Measurements from ENCODE around the gene FOSL2.

Gene FOSL2

DNA sequence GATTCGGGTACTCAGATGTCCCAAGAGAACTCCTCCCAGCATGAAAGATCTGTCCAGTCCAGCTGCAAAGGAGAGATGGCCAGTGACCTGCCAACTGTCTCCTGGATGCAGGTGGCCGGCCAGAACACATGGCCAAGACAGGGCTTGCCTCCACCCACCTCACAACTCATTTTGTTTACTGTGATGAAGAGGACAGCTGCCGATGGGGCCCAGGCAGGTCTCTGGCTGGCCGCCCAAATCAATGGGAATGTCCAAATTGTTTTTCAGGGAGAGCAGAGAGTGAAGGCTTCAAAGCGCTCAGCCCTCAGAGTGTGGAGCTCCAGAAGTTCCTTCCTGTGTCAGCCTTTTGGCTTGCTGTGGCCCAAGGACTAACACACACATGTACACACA lies 41.9 kb downstream of the FOSL2 start:
- peak in 1 of 2 experiments; percentile 34 for DNase-seq

DNA sequence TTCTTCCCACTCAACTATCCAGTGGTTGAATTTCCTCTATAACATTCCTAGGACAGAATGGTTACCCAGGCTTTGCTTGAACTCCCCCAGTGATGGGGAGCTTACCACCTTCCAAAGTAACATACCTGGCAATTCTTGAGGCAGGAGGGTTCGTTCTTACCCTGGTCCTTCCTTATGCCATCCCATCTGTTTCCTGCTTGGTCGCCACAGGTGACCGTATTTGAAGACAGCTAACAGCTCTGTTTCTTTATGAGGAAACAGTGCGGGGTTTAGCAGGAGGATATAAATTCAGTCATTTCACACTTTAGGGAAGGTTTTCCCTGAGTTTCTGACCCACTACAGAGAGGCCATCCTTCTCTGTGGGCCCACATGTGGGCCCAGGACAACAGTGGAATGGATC lies 42.6 kb downstream of the FOSL2 start:
- no peak for DNase-seq

DNA sequence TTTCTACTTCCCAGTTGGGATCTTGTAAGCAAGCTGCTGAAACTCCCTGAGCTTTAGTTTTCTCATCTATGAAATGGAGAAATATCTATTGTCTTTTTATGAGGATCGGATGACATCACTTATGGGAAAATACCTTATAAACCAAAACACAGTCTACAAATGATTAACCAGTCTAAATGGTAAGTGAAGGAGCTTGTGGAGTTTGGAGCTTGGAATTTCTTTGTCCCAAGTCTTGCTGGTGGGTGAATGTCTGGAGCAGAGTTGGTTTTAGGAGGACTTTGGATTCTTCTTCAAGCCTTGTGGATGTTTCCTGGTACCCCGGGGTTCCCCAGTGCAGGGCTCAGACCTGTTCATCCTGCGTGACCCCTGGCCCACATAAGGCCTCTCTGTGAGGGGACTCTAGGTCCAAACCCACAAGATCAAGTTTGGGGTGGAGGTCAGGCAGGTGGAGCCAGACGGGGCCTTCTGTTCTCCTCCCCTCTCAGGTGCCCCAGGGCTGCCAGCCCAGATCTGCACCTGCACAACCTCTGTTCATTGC lies 43.2 kb downstream of the FOSL2 start:
- no peak for DNase-seq

DNA sequence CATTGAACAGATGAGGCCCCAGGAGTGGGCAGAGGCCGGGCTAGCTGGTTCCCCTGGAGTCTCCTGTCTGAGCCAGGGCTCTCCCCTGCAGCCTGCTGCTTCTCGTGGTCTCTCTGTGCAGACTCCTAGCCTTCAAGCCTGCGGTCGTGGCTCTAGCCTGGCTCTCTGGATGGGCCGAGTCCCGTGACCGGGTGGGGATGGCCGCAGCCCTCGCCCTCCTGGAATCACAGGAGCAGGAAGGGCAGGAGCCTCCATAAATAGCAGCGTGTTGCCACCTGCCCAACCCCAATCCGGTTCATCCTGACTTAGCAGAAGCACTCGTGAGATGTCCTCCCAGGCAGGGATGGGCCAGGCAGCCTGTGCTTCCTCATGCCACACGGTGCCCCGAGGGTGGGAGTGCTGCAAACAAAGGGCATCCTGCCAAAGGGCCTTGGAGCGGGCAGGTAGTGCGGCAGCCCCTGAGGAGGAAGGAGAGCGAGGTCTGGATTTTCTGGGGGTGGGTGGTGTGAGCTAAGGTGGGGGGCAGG lies 43.9 kb downstream of the FOSL2 start:
- no peak for DNase-seq

DNA sequence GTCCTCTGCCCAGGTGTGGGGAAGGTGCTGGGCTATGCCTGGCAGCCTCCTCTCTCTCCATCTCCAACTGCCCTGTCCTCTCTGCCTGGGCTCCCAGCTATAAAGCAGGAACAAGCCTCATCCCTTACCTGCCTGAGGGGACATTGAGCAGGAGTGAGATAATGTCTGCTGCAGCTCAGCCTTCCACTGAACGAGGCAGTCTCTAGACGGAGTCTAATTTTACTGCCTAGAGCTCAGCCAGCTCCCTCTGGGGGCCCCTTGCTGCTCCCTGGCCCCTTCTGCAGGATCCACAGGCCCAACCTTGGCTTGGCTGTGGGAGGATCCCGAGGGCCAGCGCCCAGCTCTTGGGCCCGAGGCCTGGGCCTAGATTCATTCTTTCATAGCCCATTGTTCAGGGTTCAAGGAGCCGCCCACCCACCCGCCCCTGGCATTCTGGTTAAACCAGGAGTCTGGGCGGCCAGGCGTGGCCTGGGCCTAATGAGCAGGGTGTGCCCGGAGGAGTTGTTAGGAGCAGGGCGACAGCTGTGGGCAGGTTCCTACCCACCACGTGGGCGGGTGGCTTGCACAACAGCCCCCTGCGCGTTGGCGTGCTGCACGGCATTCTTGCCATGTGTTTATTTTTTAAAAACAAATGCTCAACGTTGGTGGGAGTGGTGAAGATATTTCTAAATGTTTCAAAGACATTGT lies 44.6 kb downstream of the FOSL2 start:
- DNase-seq, result no peak

DNA sequence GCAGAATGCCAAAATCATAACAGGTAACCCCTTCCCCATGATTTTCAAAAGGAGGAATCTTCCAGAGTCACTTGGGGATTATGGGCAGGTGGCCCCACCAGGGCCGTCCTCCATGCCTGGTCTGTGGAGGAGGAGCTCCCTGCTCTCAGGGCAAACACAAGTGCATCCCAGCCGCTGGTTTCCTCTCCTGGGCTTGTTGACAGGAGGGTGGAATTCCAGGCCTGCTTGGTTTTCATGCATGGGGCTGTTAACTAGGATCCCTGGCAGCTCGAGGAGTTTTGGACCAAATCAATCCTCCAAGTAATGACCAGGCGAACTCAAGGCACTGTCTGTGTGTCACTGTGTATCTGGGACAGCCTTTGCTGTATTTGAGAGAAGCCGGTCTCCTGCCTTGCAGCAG lies 45.3 kb downstream of the FOSL2 start:
- no peak for DNase-seq

GRCh38 chr2:28438532-28439063 lies 45.9 kb downstream of the FOSL2 start:
- DNase-seq, result no peak

DNA sequence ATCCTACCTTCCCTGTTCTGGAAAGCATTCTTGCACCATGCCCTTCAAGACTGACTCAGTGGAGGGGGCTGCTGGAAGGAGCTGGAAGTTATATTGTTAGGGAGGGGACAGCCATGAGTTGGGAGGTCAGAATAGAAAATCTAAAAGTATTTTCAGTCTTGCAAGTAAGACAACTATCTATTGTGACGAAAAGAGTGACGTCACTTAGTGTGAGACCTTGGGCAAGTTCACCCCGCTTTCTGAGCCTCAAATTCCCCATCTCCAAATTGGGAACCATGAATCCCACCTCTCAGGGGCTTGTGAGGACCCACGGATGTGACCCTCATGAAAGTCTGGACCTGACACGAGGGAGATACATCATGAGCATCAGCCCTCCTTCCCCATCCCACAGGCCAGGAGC lies 46.5 kb downstream of the FOSL2 start:
- no peak for DNase-seq

GRCh38 chr2:28439763-28440162 lies 47.1 kb downstream of the FOSL2 start:
- no peak for DNase-seq

- DNase-seq, result no peak
These were observed 49.7 kb downstream of the FOSL2 start for GRCh38 chr2:28442328-28442727.

- DNase-seq, result no peak
These were observed 52.3 kb downstream of the FOSL2 start for GRCh38 chr2:28444956-28445355.

DNA sequence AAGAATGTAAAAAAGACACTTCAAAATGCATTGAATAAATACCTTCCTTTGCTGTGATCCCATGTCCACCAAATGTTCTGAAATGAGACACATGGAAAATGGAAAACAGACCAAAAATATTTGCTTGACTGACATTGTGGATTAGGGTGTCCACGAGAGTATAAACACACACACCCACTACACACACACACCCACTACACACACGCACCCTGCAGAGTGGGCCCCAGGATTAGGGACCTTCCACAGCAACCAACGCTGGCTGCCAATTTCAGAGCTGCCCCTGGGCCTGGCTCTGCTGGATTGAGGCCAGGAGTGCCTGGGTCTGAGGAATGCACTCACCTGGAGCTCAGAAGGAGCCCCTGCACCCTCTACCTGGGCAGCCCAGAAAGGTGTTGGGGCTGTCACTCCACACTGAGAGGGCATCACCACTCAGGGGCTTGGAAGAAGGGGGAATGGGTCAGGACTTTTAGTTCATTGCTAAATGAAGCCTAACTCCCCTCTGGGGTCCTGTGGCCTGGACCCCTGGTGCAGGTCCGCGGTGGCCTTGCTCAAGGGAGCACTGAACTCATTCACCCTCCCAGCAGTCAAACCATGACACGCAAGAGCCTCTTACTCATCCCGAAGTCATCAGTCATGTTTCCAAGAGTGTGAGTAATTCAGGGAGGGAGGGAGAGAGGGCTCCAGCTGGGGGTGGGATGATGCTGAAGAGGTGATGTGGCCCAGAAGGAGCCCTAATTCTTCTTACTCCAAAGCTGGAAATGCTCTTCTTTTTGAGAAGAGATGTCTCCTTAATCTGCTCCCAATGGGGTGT lies 53.0 kb downstream of the FOSL2 start:
- DNase-seq, result no peak

DNA sequence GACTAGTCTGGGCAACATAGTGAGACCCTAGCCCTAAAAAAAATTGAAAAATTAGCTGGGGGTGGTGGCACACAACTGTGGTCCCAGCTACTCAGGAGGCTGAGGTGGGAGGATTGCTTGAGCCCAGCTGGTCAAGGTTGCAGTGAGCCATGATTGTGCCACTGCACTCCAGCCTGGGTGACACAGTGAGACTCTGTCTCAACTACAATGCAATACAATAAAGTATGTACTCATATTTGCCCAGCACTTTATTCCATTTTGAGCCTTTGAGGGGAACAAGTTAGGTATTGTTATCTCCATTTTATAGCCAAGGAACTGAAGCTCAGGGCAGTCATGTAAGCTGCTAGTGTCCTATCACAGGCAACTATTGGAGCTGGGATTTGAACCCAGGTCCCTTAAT lies 53.9 kb downstream of the FOSL2 start:
- DNase-seq, result no peak

DNA sequence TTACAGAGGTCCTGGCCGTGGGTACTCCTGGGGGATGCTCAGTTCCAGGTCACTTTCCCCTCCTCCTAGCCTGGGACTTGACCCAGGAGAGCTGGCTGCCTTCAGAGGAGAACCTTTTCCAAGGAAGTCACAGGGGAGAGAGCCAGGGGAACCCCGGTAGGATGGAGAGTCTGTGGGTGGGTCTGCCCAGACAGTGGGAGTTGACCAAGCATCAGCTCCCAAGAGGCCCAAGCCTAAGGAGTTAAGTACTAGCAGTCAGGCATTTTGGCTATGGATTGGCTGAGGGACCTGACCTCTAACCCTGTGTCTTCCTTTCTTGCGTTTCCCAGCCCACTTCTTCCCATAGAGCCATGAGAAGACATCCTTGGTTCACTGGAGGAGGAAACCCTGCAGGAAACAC lies 54.4 kb downstream of the FOSL2 start:
- DNase-seq, result no peak

DNA sequence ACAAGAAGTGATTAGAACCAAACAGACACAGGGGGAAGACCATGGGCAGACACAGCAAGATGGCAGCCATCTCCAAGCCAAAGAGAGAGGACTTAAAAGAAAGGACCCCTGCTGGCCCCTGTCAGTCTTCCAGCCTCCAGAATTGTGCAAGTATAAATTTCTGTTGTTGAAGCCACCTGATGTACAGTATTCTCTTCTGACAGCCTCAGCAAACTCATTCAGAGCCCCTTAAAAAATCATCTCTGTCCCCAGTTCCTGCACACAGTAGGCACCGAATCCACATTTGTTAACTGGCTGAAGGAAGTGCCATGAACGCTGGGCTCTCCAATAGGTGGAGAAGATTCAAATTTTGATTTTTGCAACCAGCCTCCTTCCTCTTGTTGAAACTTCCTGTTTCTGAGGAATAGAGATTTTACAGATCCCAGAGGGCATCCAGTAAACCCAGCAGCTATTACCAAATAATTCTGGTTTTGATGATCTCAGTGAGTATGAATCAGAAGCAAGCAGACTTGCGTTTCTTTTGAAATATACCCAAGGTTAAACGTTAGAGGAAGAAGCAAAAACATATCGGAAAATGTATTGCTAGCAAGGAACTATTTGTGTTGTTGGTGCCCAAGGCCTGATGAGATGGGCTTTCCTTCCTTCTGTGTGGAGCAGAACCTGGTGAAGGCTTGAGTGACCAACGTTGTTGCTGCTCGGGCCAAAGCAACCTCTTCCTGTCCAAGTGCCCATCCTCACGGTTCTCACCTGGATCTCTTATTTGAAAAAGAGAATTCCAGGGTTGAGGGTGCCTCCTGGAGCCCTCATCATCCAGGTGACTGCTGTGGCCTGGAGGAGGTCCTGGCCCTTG lies 55.5 kb downstream of the FOSL2 start:
- DNase-seq, result no peak

DNA sequence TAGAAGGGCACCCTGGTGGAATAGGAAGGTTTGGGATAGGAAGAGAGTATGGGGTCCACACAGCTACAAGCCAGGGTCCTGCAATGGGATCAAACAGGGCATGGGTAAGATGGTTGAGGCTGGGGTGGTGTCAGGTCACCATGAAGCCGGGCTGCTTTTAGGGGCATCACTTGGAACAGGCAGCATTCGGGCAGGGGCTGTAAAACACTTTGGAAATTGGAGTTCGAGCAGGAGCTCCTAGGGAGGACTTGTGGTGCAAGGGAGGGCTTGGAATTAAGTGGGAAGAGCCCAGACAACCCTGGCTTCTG lies 56.1 kb downstream of the FOSL2 start:
- DNase-seq, result no peak

GRCh38 chr2:28449126-28449487 lies 56.4 kb downstream of the FOSL2 start:
- no peak for DNase-seq

DNA sequence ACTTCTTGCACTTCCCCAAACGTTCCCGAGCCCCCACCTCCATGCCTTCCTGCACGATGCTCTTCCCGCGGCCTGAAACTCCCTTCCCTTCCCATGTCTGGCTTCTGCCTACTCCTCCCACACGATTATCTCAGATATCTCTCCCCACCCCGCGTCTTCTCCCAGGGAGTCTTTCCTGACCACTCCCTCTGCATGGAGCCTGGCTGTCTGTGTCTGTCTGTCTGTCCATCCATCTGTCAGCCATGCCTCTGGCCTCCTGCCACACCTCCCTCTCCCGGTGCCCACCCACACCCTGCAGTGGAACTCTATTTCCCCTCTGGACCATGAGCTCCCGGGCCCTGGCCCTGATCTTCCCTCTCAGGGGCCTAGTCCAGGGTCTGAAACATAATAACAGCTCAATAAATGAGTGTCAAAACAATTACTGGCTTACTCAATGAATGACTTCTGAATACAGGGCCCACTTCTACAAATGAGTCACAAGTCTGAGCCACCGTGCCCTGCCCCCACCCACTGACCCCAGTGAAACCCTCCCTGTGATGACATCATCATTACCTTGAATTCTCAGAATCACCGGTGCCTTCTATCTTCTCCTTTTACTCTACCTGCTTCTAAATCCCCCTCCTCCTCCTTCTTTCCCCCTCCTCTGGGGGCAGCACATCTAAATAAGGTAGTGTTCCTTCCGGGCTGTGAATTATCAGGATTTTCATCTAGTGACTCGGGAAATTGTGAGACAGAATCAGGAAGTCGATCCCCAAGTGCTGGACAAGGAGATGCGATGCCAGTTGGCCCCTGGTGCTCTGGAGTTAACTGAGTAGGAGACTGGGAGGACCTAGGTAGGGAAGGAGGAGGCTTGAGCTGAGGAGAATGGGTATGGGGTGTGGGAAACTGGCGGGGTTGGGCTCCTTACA lies 57.1 kb downstream of the FOSL2 start:
- no peak for DNase-seq

DNA sequence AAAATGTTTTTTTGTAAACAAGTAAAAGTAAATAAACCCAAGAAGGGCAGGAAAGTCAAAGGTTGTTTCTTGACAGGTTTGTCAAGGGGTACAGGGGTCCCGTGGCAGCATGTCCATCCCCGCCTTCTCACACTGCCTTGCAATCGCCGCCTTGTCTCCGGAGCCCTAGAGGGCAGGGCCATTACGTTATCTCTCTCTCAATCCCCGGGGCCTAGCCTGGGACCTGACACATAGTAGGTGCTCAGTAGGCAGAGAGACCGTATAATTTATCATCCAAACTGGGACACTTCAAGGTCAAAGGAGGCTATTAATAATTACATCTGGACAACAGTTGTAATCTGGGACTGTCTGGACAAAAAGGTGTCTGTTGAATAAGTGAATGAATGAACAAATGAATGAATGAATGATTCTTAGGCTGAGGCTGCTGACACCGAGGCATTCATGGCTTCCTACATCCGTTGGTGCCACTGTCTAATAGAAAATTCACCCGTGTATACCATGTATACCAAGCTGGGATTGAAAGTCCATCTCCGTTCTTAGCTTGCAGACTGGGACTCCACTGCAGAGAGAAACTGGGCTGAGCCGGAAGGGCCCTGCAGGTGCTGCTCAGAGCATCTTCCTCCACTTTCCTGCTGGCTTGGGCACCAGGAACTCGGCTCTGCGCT lies 58.4 kb downstream of the FOSL2 start:
- no peak for DNase-seq

DNA sequence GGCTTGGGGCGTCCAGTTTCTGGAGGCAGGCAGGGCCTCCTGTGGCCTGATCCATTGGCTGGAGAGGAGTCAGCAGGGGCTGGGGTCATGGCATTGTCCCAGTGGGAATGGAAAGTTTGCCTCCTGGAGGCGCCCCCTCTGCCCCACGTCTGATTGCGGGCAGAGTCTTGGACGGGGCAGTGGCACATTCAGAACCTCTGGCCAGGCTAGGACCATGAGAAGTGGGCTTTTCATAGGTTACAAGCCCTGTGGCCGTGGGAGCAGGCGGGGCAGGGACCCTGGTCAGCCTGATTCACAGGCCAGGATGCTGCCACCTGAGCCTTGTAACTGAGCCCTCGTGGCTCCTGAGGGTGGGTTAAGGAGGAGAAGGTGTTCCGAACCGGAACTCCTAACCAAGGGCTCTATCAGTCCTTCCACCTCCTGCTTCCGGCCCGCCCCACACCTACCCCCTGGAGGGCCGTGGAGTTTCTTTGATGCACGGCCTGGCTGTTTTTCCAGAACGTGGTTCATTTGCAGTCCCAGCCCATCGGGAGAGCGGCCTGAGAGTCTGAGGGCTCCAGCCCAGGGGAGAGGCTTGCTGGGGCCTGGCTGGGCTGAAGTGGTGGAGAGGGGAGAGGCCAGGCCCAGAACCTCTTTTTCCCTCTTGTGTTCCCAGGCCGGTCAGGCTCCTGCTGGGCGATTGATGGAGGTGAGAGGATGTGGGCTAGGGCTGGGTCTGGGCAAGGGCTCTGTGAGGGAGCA lies 59.3 kb downstream of the FOSL2 start:
- DNase-seq, result no peak
